DND-41 (cell line): ENCODE measurements around the gene PEX14.

Source experiments
- ATAC-seq: fragments of 200-7000 bp; cut with Tn5 transposase; 3 replicates; pipeline ENCODE4 v1.9.1; 2021; ENCODE audit warnings: low read depth; ENCODE audit not compliant: insufficient read depth
- DNase-seq: peaks from one replicate; pipeline ENCODE4 v3.0.0-alpha.2; 2020
- H2AFZ ChIP-seq: 2 replicates; pipeline ENCODE4 v1.6.0; 2012; ENCODE audit warnings: low read depth, low read length
- H3K27ac ChIP-seq: 2 replicates; pipeline ENCODE4 v1.5.1; 2012; ENCODE audit warnings: low read length, inconsistent platforms
- H3K27me3 ChIP-seq: fragments of 200-600 bp; sonication (generic); 2 replicates; pipeline ENCODE4 v1.6.0; 2012; ENCODE audit warnings: low read length, mild to moderate bottlenecking, inconsistent platforms; ENCODE audit not compliant: insufficient read depth, poor library complexity
- H3K36me3 ChIP-seq: 2 replicates; pipeline ENCODE4 v1.5.1; 2012; ENCODE audit warnings: low read length, inconsistent platforms; ENCODE audit not compliant: insufficient read depth
- H3K4me1 ChIP-seq: 2 replicates; pipeline ENCODE4 v1.5.1; 2012; ENCODE audit warnings: mild to moderate bottlenecking, low read length; ENCODE audit not compliant: insufficient read depth
- H3K4me2 ChIP-seq: 2 replicates; pipeline ENCODE4 v1.6.0; 2012; ENCODE audit warnings: mild to moderate bottlenecking, moderate library complexity, low read length, inconsistent platforms; ENCODE audit not compliant: insufficient read depth
- H3K4me3 ChIP-seq, 2 experiments: fragments of 200-600 bp in 1 of 2; shearing (Covaris generic) in 1 of 2; 2 replicates each; pipeline ENCODE4 v1.5.1; 2012 to 2016; ENCODE audit warnings: inconsistent platforms in 2 of 2, low read length in 2 of 2, mild to moderate bottlenecking in 2 of 2, low read depth in 1 of 2, moderate library complexity in 1 of 2
- H3K79me2 ChIP-seq: 2 replicates; pipeline ENCODE4 v1.6.0; 2012; ENCODE audit warnings: low read length, inconsistent platforms; ENCODE audit not compliant: insufficient read depth
- H3K9ac ChIP-seq: 2 replicates; pipeline ENCODE4 v1.6.0; 2012; ENCODE audit warnings: low read depth, mild to moderate bottlenecking, inconsistent platforms, low read length, moderate library complexity
- H3K9me3 ChIP-seq: 2 replicates; pipeline ENCODE4 v1.5.1; 2012; ENCODE audit warnings: low read length, moderate library complexity, mild to moderate bottlenecking, inconsistent platforms; ENCODE audit not compliant: insufficient read depth, severe bottlenecking
- H4K20me1 ChIP-seq: 2 replicates; pipeline ENCODE4 v1.6.0; 2012; ENCODE audit warnings: low read length; ENCODE audit not compliant: insufficient read depth
- CTCF ChIP-seq: IDR thresholded peaks from 2 replicates; pipeline ENCODE4 v1.5.1; 2012; ENCODE audit warnings: borderline replicate concordance, low read length, moderate library complexity, mild to moderate bottlenecking; ENCODE audit not compliant: poor library complexity, severe bottlenecking; ENCODE audit errors: extremely low read depth
- EZH2 ChIP-seq: IDR thresholded peaks from 3 replicates; pipeline ENCODE4 v1.6.1; 2012; ENCODE audit warnings: borderline replicate concordance, low read depth, mild to moderate bottlenecking, moderate library complexity, low read length, inconsistent platforms; ENCODE audit not compliant: severe bottlenecking

The PEX14 gene

GRCh38 chr1:10617318-10617717, 142.6 kb downstream of the PEX14 start:
- no peaks in the 10 kb centered on the region for H3K4me1 ChIP-seq
- peaks cover 16% of the 10 kb centered on the region for H4K20me1 ChIP-seq
- H3K27me3 ChIP-seq, result no peaks in the 10 kb centered on the region
- H3K4me3 ChIP-seq, result no peak overlapping the region
- no peak overlapping the region for H3K27ac ChIP-seq
- no peak overlapping the region for H3K9ac ChIP-seq
- H3K79me2 ChIP-seq, result no peaks in the 10 kb centered on the region
- no peak for ATAC-seq
- H3K9me3 ChIP-seq, result no peaks in the 10 kb centered on the region
- no peak for DNase-seq
- H3K4me2 ChIP-seq, result no peak overlapping the region
- peaks cover 3% of the 10 kb centered on the region; the same call in 1 of the 2 replicates for H3K36me3 ChIP-seq
- H2AFZ ChIP-seq, result no peak overlapping the region
- TF ChIP-seq EZH2 (no peak), CTCF (no peak)

- TF ChIP-seq EZH2 (no peak), CTCF (no peak)
- Histone ChIP-seq H3K36me3 (peaks cover 3% of the 10 kb centered on the region; the same call in 1 of the 2 replicates), H3K4me1 (no peaks in the 10 kb centered on the region), H2AFZ (no peak overlapping the region), H3K9ac (no peak overlapping the region), H3K27me3 (no peaks in the 10 kb centered on the region), H3K4me3 (no peak overlapping the region), H3K9me3 (no peaks in the 10 kb centered on the region), H3K4me2 (no peak overlapping the region), H3K79me2 (no peaks in the 10 kb centered on the region), H3K27ac (no peak overlapping the region), H4K20me1 (peaks cover 12% of the 10 kb centered on the region)
- DNase-seq (no peak), ATAC-seq (no peak)
Measured at GRCh38 chr1:10617931-10618885, 143.5 kb downstream of the PEX14 start.

GRCh38 chr1:10620776-10621175, 146.0 kb downstream of the PEX14 start:
- Histone ChIP-seq H4K20me1 (peaks cover 4% of the 10 kb centered on the region; the same call in 1 of the 2 replicates), H3K27me3 (no peaks in the 10 kb centered on the region), H3K4me3 (no peak overlapping the region), H2AFZ (no peak overlapping the region), H3K27ac (no peak overlapping the region), H3K36me3 (peaks cover 17% of the 10 kb centered on the region), H3K9me3 (no peaks in the 10 kb centered on the region), H3K4me2 (no peak overlapping the region), H3K4me1 (no peaks in the 10 kb centered on the region), H3K9ac (no peak overlapping the region), H3K79me2 (no peaks in the 10 kb centered on the region)
- DNase-seq (no peak), ATAC-seq (no peak)
- TF ChIP-seq CTCF (no peak), EZH2 (no peak)
